GM19193 (cell line): ENCODE measurements around the gene NRG2.

Experiments
- POLR2A ChIP-seq: IDR thresholded peaks from 4 replicates; pipeline ENCODE4 v1.6.1; 2011; ENCODE audit not compliant: insufficient read depth, insufficient read length; ENCODE audit errors: extremely low read depth

NRG2 gene

GRCh38 chr5:139885172-139885856 lies 157.8 kb downstream of the NRG2 start:
- no peak for TF ChIP-seq POLR2A

- TF ChIP-seq POLR2A: no peak
Observed at GRCh38 chr5:139884734-139885133, 158.4 kb downstream of the NRG2 start.

GRCh38 chr5:139884144-139884543 lies 159.0 kb downstream of the NRG2 start:
- no peak for TF ChIP-seq POLR2A

- TF ChIP-seq POLR2A: no peak
Observed at GRCh38 chr5:139882961-139883539, 160.0 kb downstream of the NRG2 start.

GRCh38 chr5:139882316-139882715 lies 160.8 kb downstream of the NRG2 start:
- TF ChIP-seq POLR2A: no peak

GRCh38 chr5:139881143-139881733 lies 161.9 kb downstream of the NRG2 start:
- TF ChIP-seq POLR2A: no peak

GRCh38 chr5:139880416-139881142 lies 162.5 kb downstream of the NRG2 start:
- TF ChIP-seq POLR2A: no peak

- TF ChIP-seq POLR2A: no peak
Observed at GRCh38 chr5:139878093-139878492, 165.0 kb downstream of the NRG2 start.

GRCh38 chr5:139877129-139877597 lies 165.9 kb downstream of the NRG2 start:
- TF ChIP-seq POLR2A: no peak

GRCh38 chr5:139875957-139876356 lies 167.1 kb downstream of the NRG2 start:
- no peak for TF ChIP-seq POLR2A

GRCh38 chr5:139872851-139873794 lies 170.0 kb downstream of the NRG2 start:
- no peak for TF ChIP-seq POLR2A

GRCh38 chr5:139872052-139872766 lies 170.9 kb downstream of the NRG2 start:
- TF ChIP-seq POLR2A: no peak

GRCh38 chr5:139871614-139872013 lies 171.5 kb downstream of the NRG2 start:
- TF ChIP-seq POLR2A: no peak

- no peak for TF ChIP-seq POLR2A
Observed at GRCh38 chr5:139870677-139871076, 172.4 kb downstream of the NRG2 start.
